GM23248 (cell line): ENCODE results near the gene SOX30.

Experiments
- EZH2 ChIP-seq: fragments of 200-600 bp; sonication (generic); IDR thresholded peaks from 2 replicates; pipeline ENCODE4 v1.6.1; 2018; ENCODE audit warnings: antibody characterized with exemption, mild to moderate bottlenecking; ENCODE audit not compliant: insufficient read depth, poor library complexity, severe bottlenecking
- EZH2phosphoT487 ChIP-seq: fragments of 200-600 bp; sonication (generic); IDR thresholded peaks from 2 replicates; pipeline ENCODE4 v1.6.1; 2018; ENCODE audit warnings: antibody characterized with exemption, moderate library complexity, mild to moderate bottlenecking, low read depth; ENCODE audit not compliant: insufficient read depth

DNA sequence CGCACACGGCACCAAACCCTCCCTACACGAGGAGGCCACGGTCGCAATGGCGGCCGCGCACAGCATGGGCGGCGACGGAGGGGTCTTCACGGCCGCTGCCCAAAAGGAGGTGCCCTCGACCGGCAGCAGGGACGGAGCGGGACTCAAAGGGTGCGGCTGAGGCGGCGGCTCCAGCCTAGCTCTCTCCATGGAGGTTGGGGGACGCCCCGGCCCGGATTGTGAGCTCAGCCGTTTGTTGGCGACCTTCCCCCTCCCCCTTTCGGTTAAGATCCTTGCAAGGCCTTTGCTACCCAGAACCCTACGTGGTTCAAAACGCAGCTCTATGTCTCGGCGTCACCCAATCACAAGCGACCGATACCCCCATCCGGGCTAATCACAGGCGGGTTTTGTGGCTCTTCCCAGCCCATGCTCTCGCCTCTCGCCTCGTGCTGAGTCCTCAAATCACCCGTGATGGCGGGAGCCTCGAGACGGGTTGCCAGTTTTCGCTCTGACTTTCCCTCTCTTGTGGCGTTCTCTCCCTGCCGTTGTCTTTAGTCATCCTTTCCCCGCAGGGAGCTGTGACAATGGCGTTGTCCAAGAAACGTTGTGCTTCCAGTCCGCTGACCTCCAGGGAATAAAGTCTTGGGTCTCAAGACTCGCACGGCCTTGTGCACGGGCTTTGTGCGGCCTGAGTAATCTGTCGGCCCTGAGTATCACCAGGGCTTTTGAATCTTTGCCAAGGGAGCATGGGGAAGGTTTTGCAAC lies 38.6 kb upstream of the SOX30 start:
- TF ChIP-seq EZH2phosphoT487: no peak
- TF ChIP-seq EZH2: no peak
